ENCODE data around the gene C16orf46. TPM values are rescaled to one million over a fixed set of nuclear protein-coding genes. Genes with fewer than 3 reads are reported as not detected.

The C16orf46 gene
- total RNA-seq, 2 donors from 2014 or later: 0.27 to 0.34 TPM

DNA sequence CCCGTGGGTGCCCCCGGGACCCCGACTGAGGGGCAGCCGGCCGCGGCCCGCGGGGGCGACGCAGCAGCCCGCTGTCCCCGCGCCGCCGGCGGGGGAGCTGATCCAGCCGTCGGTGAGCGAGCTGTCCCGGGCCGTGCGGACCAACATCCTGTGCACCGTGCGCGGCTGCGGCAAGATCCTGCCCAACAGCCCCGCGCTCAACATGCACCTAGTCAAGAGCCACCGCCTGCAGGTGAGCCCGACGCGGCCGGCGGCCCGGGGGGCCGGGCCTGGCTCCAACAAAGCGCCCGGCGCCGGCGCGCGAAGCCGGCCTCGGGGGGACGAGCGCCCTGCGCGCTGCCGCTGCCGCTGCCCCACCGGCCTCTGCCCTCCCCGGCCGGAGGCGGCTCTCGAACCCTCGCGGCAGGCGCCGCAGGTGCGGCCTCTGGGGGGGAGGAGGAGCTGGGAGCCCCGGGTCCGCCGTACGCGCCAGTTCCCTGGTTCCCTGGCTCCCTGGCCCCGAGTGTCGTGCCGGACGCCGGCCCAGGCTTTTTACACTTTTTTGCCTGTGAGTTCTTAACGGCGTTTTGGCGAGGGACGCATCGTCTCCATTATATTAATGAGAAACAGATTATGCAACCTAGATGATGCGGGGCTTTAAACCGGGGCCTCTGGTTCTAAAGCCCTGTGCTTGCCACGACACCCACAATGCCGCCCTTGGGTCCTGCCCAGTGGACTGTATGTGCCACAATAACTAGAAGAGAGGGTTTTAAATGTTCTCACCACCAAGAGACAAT lies 40.9 kb downstream of the C16orf46 start:
- intact Hi-C loops (cut with DNase I): loop anchor here (5.0 to 10.0 kb wide), 3 partner anchors 359 to 701 kb away; no protein-coding TSS in a partner anchor
- peak; percentile 47 for DNase-seq

DNA sequence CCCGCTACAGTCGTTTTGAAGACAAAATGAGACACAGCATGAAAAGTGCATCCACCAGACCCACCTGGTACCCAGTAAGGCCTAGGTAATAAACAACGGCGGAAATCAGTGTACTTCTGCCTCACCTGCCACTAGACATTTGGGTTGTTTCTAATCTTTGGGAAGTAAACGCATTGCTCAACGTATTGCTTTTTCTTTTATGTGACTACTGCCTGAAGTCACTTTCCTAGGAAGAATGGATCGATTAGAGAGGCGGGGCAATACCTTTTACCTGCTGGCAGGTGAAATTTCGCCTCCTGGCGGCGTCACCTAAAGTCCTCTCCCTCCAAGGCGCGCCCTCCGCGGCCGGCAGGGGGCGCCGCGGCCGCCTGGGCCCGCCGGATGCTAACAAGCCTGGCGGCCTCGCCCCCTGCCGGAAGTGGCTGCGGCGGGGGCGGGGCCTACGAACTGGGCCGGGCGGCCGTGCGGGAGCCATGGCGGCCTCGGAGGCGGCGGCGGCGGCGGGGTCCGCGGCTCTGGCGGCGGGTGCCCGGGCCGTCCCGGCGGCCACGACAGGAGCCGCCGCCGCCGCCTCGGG lies 41.6 kb downstream of the C16orf46 start, which contains the start of gene ATMIN:
Gene ATMIN (plus strand): TSS at position 445 of the 577 bp plus-strand sequence. CDS start 29 bp downstream, at position 474.
- intact Hi-C loops (cut with DNase I): loop anchor here (5.0 to 10.0 kb wide), 3 partner anchors 359 to 702 kb away; no protein-coding TSS in a partner anchor
- peak; percentile 96 to 97 for ATAC-seq

More for the DNA sequence above, 40.9 kb downstream of the C16orf46 start:
- ATAC-seq: peak; percentile 21 to 37

DNA sequence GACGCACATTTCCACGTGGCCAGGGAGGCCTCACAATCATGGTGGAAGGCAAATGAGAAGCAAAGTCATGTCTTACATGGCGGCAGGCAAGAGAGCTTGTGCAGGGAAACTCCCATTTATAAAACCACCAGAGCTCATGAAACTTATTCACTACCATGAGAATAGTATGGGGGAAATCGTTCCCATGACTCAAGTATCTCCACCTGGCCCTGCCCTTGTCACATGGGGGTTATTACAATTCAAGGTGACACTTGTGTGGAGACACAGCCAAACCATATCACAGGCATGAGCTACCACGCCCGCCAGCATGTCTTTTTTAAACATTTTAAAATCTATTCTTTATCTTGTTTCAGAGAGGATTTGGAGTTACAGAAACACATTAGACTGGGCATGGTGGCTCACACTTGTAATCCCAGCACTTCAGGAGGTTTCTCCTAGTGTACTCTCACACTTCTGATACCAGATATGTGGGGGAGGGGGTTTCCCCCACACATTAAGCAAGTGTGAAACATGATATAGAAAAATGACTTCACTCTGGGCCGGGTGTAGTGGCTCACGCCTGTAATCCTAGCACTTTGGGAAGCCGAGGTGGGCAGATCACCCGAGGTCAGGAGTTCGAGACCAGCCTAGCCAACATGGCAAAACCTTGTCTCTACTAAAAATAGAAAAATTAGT lies 47.0 kb downstream of the C16orf46 start:
- intact Hi-C loops (cut with DNase I): loop anchor here (10.0 kb wide), 2 partner anchors 365 to 705 kb away; no protein-coding TSS in a partner anchor
- ATAC-seq: no peak
- no peak for DNase-seq

More for the DNA sequence above, 41.6 kb downstream of the C16orf46 start, which contains the start of gene ATMIN:
- DNase-seq: peak; percentile 89

DNA sequence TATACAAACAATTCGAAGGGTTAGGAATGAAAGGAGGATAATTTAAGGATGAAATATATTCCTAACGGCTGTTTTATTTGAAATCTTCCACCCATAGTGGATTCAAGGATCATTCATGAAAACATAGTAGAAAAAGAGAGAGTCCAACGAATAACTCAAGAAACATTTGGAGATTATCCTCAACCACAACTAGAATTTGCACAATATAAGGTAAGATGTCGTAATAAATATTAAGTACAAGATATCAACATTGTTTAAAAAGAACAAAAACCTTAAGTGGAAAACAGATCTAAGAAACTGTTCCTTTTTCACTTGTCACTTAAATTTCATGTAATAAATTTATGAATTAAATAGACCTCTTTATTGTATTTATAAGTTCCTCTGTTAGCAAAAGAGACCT lies 50.6 kb downstream of the C16orf46 start:
- intact Hi-C loops (cut with DNase I): no loop called here
- no peak for DNase-seq
- ATAC-seq: no peak

DNA sequence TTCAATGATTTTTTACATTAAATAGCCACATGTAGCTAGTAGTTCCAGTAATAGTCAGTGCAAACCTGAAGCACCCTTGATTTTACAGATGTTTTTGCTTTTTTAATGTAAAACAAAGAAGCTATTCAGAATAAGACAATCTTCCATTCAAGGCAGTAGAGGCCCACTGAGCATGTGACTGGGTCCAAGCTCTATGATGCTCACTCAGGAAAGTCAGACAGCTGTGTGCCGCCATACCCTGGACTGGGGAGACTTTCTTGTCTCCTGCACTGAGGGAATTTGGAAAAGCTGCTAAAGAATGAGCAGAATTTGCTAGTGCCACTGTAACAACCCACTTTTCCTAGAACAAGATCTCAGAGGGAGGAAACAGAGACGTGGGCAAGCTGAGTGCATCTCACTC lies 58.5 kb downstream of the C16orf46 start:
- intact Hi-C loops (cut with DNase I): no loop called here
- ATAC-seq (no peak), DNase-seq (no peak)

DNA sequence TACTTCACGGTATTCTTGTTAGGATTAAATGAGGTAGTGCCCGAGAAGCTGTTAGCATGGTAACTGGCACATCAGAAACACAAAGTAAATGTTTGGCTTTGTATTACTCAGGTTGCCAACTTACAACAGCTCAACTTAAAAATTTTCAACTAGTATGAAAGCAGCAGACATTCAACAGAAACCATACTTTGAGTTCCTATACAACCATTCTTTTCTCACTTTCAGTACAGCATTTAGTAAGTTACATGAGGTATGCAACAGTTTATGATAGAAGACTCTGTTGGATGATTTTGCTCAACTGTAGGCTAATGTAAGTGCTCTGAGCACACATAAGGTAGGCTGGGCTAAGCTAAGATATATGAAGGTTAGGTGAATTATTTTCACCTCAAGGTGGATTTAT lies 62.4 kb downstream of the C16orf46 start:
- intact Hi-C loops (cut with DNase I): no loop called here
- ATAC-seq (no peak), DNase-seq (no peak)

DNA sequence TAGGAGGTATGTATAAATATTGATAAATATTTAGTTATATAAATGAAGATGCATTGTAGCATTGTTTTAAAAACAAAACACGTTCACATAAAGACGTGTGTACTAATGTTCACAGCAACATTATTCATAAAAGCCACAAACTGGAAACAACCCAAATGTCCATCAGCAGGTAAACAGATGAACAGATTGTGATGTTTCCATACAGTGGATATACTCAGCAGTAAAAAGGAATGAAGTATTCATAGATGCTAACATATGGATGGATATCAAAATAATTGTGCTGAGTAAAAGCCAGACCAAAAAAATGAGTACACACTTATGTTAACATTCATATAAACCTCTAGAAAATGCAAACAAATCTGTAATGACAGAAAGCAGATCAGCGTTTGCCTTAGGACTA lies 64.1 kb downstream of the C16orf46 start:
- DNase-seq (no peak), ATAC-seq (no peak)
- intact Hi-C loops (cut with DNase I): no loop called here

Other genes with a start within 250 kb of the C16orf46 start
- gene CMC2, start 70.4 kb downstream of the C16orf46 start, total RNA-seq: 100 to 1,000 TPM; 129 to 139 TPM
- 10 to 100 TPM; 13.7 to 15.2 TPM for gene CENPN, start 70.0 kb downstream of the C16orf46 start, total RNA-seq
- 10 to 100 TPM; 19.4 to 21.3 TPM for gene ATMIN, start 41.4 kb downstream of the C16orf46 start, total RNA-seq
- gene GCSH, start 19.2 kb upstream of the C16orf46 start, total RNA-seq: 10 to 100 TPM; 24.5 to 24.8 TPM
- under 1 TPM; 0.13 to 0.18 TPM for gene BCO1, start 161.5 kb upstream of the C16orf46 start, total RNA-seq
- gene GAN, start 237.7 kb upstream of the C16orf46 start, total RNA-seq: 10 to 100 TPM; 10.6 to 13.1 TPM

All from left cardiac atrium (tissue), 4 donors.